NAMALWA (cell line): ENCODE measurements around the gene PCDHGA5.
"Not testable (repeated sequence)": the region's sequence is repeated elsewhere in the genome, so short reads cannot be mapped to it uniquely, and the experiment has no call there.

Experiments used
- DNase-seq: peaks from one replicate; pipeline ENCODE4 v3.0.0-alpha.2; 2015; ENCODE audit warnings: low spot score

The PCDHGA5 gene

DNA sequence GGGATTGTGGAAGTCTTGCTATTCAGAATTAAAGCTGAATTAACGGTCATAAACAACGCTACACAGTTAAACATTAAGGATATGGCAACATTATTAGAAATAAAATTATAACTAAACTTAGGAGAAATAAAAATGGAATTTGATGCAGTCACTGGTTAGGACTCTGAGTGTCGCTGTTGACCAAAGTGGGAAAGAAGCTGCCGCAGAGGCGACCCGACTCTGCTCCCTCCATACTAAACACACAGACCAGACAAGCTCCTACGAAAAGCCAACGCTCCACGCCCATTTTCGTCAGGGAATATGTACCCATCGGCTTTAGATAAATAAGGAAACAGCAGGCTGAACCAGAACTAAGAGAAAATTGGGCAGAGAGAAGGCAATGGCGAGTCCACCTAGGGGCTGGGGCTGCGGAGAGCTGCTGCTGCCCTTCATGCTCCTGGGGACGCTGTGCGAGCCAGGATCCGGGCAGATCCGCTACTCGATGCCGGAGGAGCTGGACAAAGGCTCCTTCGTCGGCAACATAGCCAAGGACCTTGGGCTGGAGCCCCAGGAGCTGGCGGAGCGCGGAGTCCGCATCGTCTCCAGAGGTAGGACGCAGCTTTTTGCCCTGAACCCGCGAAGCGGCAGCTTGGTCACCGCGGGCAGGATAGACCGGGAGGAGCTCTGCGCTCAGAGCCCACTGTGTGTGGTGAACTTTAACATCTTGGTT lies at the start of gene PCDHGA5:
Gene PCDHGA5 (plus strand): TSS at position 211 of the 709 bp plus-strand sequence. CDS start 169 bp downstream, at position 380.
- DNase-seq: no peak

DNA sequence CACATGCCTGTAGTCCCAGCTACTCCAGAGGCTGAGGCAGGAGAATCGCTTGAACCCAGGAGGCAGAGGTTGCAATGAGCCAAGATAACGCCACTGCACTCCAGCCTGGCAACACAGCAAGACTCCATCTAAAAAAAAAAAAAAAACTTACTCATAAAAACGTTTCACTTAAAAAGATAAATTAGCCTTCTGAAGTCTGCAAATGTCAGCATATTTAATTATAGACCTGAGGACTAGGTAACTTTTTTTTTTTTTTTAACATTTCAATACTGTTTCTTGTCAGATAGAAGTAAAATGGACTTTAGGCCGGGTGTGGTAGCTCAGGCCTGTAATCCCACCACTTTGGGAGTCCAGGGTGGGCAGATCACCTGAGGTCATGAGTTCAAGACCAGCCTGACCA lies 47.0 kb upstream of the PCDHGA5 start:
- not testable (repeated sequence) for DNase-seq

DNA sequence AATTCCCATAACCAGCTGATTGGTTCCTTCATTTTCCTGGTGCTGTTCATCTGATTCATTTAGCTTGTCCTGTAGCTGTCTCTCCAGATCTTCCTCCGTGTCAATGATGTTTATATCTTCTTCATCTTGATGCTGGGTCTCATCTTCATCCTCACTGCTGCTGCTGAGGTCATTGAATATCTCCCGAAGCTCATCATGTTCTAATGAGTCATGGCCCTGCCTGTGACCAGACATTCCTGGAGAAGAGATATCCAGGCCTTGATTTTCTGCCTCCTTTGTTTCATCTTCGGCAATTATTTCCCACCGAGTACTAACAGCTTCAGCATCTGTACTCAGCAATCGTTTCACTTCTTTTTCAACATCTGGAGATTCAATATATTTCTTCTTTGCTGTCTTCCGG lies 44.8 kb upstream of the PCDHGA5 start:
- no peak for DNase-seq

DNA sequence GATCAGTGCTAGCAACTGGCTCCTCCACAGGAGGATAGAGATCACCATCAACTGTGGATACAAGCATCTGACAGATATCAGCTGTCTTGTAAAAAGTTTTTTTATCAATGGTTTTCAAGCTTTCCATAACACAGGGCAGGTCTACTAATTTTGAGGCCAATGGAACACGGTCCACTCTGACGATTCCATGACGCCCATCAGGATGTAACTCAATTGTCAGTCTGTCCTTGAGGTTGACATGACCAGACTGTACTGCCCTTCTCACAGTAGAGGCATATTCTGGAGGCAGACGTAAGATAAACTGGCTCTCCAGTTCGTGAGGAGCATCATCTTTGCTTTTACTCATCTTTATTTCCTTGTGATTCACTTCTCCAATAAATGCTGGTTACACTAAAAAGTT lies 44.3 kb upstream of the PCDHGA5 start:
- no peak for DNase-seq

DNA sequence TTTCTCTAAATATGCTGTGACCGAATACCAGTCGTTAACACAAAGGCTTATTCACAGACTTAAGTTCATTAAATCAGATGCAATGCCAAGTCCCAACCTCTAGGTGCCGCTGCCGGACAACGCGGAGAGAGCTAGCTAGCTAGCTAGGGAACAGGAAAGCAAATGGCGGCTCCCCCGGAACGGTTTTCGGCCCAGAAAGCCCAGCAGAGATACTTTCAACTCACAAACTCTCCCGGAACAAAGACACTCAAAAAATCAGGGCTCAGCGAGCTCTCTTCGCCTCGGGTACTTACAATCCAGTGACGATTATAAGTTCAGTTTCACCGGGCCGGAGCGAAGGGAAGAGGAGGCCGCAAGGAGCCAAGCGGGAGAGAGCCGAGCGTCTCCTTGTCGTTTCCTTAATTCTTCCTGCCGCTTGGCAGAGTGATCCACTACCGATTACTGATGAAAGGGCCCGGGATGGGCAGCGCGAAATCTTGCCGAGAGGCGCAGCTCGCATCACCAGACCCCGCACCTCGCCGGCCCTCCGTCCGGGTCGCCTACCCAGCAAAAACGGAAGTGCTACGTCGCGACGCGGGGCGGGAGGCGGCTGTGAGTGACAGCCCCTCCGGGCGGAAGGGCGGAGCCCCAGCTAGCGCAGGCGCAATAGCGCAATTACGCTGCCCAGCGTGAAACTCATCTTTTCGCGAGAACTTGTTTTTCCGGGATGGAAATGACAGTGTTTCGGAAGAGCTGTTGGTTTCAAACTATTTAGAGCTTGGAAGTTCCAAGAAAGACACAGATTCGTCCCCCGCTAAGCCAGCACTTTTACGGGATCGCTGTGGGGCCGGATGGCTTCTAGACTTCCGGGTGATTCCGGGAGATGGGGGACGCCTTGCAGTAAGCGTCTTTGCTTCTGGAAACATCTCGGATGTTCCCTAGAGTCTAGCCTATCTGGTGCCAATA lies 43.5 kb upstream of the PCDHGA5 start, which contains the start of gene TAF7:
Gene TAF7 (minus strand): TSS at position 560 of the 945 bp plus-strand sequence. CDS start 740 bp downstream, outside the sequence.
- peak; percentile 96 for DNase-seq

DNA sequence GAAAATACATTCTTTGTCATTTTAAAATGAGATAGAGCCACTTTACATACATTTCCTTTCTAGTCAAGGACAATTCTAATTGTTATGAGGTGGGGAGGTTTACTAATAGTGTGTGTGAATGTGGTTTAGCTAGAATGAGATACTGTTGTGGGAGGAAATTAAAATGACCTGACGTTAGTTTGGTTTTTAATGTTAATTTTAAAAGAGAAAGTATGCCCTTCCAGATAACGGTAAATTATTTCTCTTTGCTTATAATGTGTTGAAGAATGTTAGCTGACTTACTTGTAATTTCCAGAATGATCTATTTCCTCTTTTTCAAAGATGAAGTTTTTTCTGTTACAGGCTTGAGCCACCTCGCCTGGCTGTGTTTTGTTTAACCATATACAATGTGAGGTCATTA lies 41.7 kb upstream of the PCDHGA5 start:
- no peak for DNase-seq

DNA sequence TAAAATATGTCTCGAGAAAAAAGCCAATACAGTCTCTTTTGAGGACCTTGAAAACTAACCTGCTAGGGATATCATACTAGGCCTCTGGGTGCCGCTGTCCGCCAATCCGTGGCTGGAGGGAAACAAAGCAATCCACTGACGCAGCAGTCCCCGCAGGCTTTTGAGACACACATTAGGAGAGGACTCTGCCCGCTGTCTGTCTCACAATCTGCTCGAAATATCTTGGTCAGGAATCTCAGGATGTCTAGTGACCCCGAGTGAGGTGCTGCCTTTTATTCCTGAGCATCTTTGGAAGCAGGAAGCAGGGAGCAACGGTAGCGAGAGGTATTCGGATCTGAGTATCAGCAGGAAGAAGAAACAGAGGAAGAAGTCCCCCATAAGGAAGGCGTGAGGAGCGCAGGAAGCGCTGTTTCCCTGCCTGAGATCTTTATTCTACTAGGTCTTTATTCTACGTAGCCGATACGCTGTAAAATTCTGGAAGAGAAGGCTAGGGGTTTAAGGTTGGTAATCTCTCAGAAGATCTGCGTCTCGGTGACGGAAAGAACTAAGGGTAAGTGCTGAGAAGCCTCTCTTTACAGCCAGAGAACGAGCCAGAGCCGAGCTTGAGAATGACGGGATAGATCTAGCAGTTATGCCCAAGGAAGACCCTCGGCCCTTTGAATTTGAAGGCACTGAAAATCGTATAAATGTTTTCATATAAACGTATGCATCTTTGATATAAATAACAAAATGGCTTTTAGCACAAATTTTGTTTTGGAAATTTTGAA lies 37.7 kb upstream of the PCDHGA5 start:
- peak; percentile 82 for DNase-seq

DNA sequence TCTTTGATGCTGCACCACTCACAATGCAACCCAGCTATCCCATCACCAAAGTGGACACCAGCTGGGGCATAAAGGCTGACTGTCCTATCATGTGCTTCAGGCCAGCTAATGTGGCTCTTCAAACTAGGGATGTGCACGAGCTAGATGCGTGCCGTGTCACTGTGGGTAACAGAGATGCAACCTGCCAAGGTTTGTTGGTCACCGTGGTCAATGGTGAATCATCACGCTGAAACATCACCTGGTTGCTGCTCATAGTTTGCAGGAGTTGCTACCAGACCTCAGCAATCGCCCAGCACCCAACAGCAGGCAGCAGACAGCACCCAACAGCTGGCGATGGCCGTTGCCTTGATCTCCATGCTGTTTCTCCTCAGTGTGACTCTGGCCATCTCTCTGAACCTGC lies 35.7 kb upstream of the PCDHGA5 start:
- DNase-seq: no peak

DNA sequence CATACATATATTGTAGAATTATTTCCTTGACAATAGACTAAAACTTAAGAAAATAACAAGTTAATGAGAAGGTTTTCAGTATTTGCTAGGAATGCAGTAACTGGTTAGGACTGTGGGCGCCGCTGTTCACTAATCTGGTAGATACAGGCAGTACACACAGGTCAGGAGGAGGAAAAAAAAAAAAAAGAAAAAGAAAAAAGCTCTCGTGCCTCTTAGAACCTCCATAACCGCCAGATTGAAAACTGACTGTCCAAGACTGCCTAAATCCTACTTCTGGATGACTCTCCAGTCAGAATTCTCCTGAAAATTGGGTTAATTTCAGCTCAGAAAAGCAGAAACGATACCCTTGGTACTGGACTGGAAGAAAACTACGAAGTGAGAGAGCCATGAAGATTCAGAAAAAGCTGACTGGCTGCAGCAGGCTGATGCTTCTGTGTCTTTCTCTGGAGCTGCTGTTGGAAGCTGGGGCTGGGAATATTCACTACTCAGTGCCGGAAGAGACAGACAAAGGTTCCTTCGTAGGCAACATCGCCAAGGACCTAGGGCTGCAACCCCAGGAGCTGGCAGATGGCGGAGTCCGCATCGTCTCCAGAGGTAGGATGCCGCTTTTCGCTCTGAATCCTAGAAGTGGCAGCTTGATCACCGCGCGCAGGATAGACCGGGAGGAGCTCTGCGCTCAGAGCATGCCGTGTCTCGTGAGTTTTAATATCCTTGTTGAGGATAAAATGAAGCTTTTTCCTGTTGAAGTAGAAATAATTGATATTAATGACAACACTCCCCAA lies 33.5 kb upstream of the PCDHGA5 start, which contains the start of gene PCDHGA1:
Gene PCDHGA1 (plus strand): TSS at position 216 of the 782 bp plus-strand sequence.
- DNase-seq: peak; percentile 83

DNA sequence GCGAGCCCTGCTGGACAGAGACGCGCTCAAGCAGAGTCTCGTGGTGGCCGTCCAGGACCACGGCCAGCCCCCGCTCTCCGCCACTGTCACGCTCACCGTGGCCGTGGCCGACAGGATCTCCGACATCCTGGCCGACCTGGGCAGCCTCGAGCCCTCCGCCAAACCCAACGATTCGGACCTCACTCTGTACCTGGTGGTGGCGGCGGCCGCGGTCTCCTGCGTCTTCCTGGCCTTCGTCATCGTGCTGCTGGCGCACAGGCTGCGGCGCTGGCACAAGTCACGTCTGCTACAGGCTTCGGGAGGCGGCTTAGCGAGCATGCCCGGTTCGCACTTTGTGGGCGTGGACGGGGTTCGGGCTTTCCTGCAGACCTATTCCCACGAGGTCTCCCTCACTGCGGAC lies 31.4 kb upstream of the PCDHGA5 start:
- not testable (repeated sequence) for DNase-seq

DNA sequence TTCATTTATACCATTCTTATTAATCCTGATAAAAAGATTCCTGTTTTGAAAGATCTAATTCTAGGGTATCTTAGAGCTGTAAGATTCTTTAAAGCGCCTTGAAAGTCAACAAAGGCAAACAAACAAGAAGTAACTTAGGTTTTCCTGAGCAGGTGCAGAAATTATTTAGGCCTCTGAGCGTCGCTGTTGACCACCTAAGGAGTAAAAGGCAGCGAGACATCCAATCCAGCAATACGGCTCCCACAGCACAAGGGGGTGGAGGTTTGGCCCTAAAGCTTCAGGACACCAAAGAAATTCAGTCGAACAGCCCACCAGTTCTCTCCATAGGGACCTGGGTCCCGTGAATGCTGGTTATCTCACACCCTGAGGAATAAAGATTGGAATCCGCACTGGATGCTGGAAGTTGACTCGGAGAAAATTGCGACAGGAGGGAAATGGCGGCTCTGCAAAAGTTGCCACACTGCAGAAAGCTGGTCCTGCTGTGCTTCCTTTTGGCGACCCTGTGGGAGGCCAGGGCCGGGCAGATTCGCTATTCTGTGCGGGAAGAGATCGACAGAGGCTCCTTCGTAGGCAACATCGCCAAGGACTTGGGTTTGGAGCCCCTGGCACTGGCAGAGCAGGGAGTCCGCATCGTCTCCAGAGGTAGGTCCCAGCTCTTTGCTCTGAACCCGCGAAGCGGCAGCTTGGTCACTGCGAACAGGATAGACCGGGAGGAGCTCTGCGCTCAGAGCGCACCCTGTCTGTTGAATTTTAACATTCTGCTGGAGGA lies 25.2 kb upstream of the PCDHGA5 start, which contains the start of gene PCDHGA2:
Gene PCDHGA2 (plus strand): TSS at position 223 of the 769 bp plus-strand sequence.
- peak; percentile 81 for DNase-seq

DNA sequence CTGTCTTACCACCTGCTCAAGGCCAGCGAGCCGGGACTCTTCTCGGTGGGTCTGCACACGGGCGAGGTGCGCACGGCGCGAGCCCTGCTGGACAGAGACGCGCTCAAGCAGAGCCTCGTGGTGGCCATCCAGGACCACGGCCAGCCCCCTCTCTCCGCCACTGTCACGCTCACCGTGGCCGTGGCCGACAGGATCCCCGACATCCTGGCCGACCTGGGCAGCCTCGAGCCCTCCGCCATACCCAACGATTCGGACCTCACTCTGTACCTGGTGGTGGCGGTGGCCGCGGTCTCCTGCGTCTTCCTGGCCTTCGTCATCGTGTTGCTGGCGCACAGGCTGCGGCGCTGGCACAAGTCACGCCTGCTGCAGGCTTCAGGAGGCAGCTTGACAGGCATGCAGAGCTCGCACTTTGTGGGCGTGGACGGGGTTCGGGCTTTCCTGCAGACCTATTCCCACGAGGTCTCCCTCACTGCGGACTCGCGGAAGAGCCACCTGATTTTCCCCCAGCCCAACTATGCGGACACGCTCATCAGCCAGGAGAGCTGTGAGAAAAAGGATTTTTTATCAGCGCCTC lies 23.1 kb upstream of the PCDHGA5 start:
- not testable (repeated sequence) for DNase-seq

DNA sequence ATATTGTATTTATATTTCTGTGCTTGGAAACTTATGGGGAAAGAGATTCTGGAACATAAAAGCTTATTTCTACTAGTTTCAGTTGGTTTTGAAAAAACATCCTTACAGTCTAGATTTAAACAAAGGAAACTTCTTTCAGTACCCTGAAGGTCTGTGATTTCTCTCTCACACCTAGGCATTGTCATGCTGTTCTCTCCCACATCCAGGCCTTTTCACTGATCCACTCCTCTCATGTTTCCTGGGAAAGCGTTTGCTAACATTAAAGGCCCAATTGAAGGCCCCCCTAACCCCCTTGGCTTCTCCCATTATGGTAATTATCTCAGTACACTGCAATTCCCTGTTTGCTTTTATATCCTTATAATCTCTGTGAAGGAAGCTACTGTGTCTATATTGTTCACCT lies 21.2 kb upstream of the PCDHGA5 start:
- DNase-seq: no peak

DNA sequence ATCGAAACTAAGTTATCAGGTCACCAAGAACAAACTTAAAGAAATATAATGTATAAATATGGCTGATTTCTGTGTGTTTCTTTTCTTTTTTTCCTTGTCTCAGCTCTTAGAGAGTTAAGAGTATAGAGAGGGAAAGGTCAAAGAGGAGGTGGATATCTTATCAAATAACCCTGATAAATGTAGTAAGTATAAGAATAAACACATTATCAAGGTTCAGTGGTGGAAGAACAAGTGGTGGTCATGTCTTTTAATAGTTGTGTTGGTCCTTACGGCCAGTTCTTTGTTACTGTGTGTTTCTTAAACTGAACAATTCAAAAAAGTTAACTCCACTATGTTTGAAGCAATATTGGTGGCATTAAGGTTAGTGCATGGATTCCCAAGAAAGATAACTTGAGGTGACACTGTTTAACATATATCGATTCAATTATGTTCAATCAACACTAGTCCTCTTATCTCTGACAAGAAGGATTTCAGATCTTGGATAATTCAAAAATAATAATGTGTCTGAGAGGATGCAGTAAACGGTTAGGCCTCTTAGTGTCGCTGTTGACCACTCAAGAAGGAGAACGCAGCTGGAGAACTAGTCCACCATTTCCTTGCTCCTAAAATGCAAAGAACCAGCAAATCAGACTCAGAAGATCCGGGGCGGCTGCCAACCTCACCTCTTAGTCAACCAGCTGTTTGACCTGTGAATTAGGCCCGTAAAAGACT lies 20.6 kb upstream of the PCDHGA5 start, which contains the start of gene PCDHGA3:
Gene PCDHGA3 (plus strand): TSS at position 588 of the 711 bp plus-strand sequence. CDS start 205 bp downstream, outside the sequence.
- peak; percentile 69 for DNase-seq

DNA sequence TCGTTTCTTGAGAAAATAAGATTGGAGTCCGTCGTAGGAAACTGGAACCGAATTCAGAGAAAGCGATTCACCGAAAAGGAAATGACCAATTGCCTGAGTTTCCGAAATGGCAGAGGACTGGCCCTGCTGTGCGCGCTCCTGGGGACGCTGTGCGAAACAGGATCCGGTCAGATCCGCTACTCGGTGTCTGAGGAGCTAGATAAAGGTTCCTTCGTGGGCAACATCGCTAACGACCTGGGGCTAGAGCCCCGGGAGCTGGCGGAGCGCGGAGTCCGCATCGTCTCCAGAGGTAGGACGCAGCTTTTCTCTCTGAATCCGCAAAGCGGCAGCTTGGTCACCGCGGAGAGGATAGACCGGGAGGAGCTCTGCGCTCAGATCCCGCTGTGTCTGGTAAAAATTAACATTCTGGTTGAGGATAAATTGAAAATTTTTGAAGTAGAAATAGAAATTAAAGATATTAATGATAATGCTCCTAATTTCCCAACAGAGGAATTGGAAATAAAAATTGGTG lies 20.0 kb upstream of the PCDHGA5 start:
- DNase-seq: no peak

DNA sequence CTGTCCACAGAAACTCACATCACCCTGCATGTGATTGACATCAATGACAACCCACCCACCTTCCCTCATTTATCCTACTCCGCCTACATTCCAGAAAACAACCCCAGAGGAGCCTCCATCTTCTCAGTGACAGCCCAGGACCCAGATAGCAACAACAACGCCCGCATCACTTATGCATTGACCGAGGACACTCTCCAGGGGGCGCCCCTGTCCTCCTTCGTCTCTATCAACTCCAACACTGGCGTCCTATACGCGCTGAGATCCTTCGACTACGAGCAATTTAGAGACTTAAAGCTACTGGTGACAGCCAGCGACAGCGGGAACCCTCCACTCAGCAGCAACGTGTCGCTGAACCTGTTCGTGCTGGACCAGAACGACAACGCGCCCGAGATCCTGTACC lies 18.6 kb upstream of the PCDHGA5 start:
- DNase-seq: no peak

DNA sequence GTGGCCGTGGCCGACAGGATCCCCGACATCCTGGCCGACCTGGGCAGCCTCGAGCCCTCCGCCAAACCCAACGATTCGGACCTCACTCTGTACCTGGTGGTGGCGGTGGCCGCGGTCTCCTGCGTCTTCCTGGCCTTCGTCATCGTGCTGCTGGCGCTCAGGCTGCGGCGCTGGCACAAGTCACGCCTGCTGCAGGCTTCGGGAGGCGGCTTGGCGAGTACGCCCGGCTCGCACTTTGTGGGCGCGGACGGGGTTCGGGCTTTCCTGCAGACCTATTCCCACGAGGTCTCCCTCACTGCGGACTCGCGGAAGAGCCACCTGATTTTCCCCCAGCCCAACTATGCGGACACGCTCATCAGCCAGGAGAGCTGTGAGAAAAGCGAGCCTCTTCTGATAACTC lies 17.9 kb upstream of the PCDHGA5 start:
- not testable (repeated sequence) for DNase-seq

DNA sequence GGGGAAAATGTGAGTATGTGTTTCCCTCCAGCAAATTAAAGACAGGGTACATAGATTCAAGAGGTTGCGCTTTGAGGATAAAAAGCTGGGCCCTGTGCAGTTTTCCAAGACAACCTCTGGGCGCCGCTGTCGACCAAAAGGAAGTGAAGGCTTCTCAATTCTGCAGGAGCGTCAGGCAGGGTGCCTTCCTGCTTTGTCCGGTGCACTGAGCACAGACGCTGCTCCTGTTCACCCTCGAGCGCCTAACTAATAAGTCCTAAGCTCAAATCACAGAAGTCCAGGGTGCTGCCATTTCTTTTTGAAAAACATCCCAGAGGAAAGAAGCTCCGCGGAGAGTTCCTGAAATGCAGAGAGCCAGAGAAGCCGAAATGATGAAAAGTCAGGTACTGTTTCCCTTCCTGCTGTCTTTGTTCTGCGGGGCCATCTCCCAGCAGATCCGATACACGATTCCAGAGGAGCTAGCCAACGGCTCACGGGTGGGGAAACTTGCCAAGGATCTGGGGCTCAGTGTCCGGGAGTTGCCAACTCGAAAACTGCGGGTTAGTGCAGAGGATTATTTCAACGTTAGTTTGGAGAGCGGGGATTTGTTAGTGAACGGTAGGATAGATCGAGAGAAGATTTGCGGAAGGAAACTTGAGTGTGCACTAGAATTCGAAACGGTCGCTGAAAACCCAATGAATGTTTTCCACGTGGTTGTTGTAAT lies 13.9 kb upstream of the PCDHGA5 start, which contains the start of gene PCDHGB1:
Gene PCDHGB1 (plus strand): TSS at position 183 of the 703 bp plus-strand sequence. CDS start 162 bp downstream, at position 345.
- DNase-seq: peak; percentile 92
